ENCODE data around the gene OAS1.

The OAS1 gene

GRCh38 chr12:112939761-112940381, 33.1 kb downstream of the OAS1 start:
- TF ChIP-seq, protein P1, sequence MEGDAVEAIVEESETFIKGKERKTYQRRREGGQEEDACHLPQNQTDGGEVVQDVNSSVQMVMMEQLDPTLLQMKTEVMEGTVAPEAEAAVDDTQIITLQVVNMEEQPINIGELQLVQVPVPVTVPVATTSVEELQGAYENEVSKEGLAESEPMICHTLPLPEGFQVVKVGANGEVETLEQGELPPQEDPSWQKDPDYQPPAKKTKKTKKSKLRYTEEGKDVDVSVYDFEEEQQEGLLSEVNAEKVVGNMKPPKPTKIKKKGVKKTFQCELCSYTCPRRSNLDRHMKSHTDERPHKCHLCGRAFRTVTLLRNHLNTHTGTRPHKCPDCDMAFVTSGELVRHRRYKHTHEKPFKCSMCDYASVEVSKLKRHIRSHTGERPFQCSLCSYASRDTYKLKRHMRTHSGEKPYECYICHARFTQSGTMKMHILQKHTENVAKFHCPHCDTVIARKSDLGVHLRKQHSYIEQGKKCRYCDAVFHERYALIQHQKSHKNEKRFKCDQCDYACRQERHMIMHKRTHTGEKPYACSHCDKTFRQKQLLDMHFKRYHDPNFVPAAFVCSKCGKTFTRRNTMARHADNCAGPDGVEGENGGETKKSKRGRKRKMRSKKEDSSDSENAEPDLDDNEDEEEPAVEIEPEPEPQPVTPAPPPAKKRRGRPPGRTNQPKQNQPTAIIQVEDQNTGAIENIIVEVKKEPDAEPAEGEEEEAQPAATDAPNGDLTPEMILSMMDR (IDR thresholded peaks at IDR 0.05; ENCODE audit: low read depth, low read length) = no peak
- DNase-seq (ENCODE audit: low read depth in 2 of 2) = no peak
- H3K4me3 ChIP-seq (replicated peaks in 1 of 2; ENCODE audit: low read depth in 2 of 2, low read length in 2 of 2) = no peak overlapping the region

- DNase-seq (ENCODE audit: low read depth in 2 of 2) = no peak
- no peak overlapping the region for H3K4me3 ChIP-seq (replicated peaks in 1 of 2; ENCODE audit: low read depth in 2 of 2, low read length in 2 of 2)
- TF ChIP-seq, protein P1 (IDR thresholded peaks at IDR 0.05; ENCODE audit: low read depth, low read length) = no peak
Measured at GRCh38 chr12:112941528-112942335, 35.0 kb downstream of the OAS1 start.

GRCh38 chr12:112942572-112942971, 35.8 kb downstream of the OAS1 start:
- no peak overlapping the region for H3K4me3 ChIP-seq (replicated peaks in 1 of 2; ENCODE audit: low read depth in 2 of 2, low read length in 2 of 2)
- no peak for DNase-seq (ENCODE audit: low read depth in 2 of 2)
- TF ChIP-seq, protein P1 (IDR thresholded peaks at IDR 0.05; ENCODE audit: low read depth, low read length) = no peak

- TF ChIP-seq, protein P1 (IDR thresholded peaks at IDR 0.05; ENCODE audit: low read depth, low read length) = no peak
- no peak overlapping the region for H3K4me3 ChIP-seq (replicated peaks in 1 of 2; ENCODE audit: low read depth in 2 of 2, low read length in 2 of 2)
- DNase-seq (ENCODE audit: low read depth in 2 of 2) = no peak
Measured at GRCh38 chr12:112944024-112944690, 37.4 kb downstream of the OAS1 start.

DNA sequence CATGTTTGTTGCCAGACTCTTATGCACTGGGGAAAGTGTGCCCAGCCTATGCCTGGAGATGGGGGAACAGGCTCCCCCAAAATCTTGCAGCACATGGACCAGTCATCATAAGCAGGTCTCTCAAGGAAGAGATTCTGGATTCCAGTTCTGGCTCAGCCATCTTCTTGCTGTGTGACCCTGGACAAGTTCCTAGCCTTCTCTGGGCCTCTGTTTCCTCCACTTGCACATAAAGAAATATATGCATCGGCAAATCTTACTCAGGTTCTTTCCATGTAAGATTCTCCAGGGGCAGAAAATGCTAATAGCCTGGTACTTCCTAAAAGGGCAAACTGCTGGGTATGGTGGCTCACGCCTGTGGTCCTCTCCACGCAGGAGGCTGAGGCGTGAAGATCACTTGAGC, 38.8 kb downstream of the OAS1 start:
- DNase-seq (ENCODE audit: low read depth in 2 of 2) = no peak
- H3K4me3 ChIP-seq (replicated peaks in 1 of 2; ENCODE audit: low read depth in 2 of 2, low read length in 2 of 2) = no peak overlapping the region
- TF ChIP-seq, protein P1 (IDR thresholded peaks at IDR 0.05; ENCODE audit: low read depth, low read length) = no peak

DNA sequence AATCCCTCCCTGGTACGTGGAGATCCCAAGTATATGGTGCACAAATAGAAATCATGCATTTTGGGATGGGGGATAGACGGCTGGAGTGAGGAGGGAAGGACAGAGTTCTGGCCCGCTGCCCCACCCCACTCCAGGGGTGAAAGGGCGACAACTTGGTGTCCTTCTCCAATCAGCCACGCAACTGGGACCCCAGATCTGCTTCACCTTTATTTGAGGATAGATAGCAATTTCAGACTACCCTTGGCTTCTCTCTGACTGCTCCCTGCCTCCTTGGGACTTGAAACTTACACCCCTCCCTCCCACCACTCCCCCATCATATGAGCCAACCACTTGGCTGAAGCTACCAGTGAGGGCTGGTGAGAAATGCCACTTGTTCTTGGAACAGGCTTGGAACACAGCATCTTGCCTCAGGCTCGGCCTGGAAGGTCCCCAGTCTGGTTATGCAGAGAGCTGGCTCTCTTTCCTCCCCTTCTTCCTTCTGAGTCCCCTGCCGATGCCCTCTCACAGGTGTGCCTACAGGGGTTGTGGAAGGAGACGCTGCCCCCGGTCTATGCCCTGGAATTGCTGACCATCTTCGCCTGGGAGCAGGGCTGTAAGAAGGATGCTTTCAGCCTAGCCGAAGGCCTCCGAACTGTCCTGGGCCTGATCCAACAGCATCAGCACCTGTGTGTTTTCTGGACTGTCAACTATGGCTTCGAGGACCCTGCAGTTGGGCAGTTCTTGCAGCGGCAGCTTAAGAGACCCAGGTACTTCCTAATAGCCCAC, 39.7 kb downstream of the OAS1 start:
- TF ChIP-seq, protein P1 (IDR thresholded peaks at IDR 0.05; ENCODE audit: low read depth, low read length) = no peak
- no peak overlapping the region for H3K4me3 ChIP-seq (replicated peaks in 1 of 2; ENCODE audit: low read depth in 2 of 2, low read length in 2 of 2)
- no peak for DNase-seq (ENCODE audit: low read depth in 2 of 2)

All from cardiac fibroblast (primary cell).